Brain microvascular endothelial cell (primary cell): Measurements from ENCODE around the gene UXT.
"Not testable (repeated sequence)": the region's sequence is repeated elsewhere in the genome, so short reads cannot be mapped to it uniquely, and the experiment has no call there.

ENCODE experiments used
- DNase-seq: peaks from one replicate; pipeline ENCODE4 v3.0.0-alpha.2; 2020
- H3K27ac ChIP-seq: fragments of 250-450 bp; sonication (Bioruptor Pico); 2 replicates; pipeline ENCODE4 v1.5.1; 2020; ENCODE audit warnings: mild to moderate bottlenecking, moderate library complexity
- H3K27me3 ChIP-seq: fragments of 250-450 bp; sonication (Bioruptor Pico); replicated peaks from 2 replicates; pipeline ENCODE4 v1.5.1; 2020; ENCODE audit warnings: mild to moderate bottlenecking
- H3K36me3 ChIP-seq: fragments of 250-450 bp; sonication (Bioruptor Pico); replicated peaks from 2 replicates; pipeline ENCODE4 v1.5.1; 2020; ENCODE audit warnings: mild to moderate bottlenecking
- H3K4me3 ChIP-seq: 2 replicates; pipeline ENCODE4 v1.5.1; 2011; ENCODE audit warnings: low read depth, mild to moderate bottlenecking, control low read depth, low read length, moderate library complexity
- in situ Hi-C: cut with HindIII; loops from 2 replicates; pipeline ENCODE4 v1.10.0; 2017; ENCODE audit warnings: low sequenced_read_pairs, low pct_ligation_motif_present
- TF ChIP-seq, protein P1 (sequence below): IDR thresholded peaks from 2 replicates; pipeline ENCODE4 v1.5.1; 2011; ENCODE audit warnings: low read depth, mild to moderate bottlenecking, moderate library complexity, low read length, control low read depth, inconsistent platforms; ENCODE audit errors: missing control alignments

The UXT gene

DNA sequence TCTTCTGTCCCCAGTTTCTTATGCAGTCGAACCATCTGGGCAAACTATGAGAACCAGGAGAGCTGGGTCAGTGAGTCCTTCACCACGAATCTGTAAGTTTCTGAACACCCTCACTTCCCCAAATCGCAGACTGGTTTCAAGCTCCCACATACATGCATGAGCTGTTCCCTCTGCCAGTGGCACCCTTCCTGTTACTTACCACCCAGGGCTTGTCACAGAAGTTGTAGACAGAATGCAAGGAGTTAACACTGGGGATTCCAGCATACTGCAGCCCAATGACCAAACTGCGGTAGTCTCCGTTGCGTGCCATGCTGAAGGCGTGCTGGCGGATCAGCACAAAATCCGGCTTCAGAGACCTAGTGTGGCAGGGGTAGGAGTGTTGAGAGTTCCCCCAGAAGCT is 54.0 kb downstream of the UXT start:
- in situ Hi-C loops, result no loop called here
- no peak overlapping the region for H3K4me3 ChIP-seq
- no peak overlapping the region for H3K27ac ChIP-seq
- TF ChIP-seq, protein P1, sequence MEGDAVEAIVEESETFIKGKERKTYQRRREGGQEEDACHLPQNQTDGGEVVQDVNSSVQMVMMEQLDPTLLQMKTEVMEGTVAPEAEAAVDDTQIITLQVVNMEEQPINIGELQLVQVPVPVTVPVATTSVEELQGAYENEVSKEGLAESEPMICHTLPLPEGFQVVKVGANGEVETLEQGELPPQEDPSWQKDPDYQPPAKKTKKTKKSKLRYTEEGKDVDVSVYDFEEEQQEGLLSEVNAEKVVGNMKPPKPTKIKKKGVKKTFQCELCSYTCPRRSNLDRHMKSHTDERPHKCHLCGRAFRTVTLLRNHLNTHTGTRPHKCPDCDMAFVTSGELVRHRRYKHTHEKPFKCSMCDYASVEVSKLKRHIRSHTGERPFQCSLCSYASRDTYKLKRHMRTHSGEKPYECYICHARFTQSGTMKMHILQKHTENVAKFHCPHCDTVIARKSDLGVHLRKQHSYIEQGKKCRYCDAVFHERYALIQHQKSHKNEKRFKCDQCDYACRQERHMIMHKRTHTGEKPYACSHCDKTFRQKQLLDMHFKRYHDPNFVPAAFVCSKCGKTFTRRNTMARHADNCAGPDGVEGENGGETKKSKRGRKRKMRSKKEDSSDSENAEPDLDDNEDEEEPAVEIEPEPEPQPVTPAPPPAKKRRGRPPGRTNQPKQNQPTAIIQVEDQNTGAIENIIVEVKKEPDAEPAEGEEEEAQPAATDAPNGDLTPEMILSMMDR, result no peak
- no peak for DNase-seq
- no peaks in the 10 kb centered on the region for H3K27me3 ChIP-seq
- H3K36me3 ChIP-seq, result no peaks in the 10 kb centered on the region

DNA sequence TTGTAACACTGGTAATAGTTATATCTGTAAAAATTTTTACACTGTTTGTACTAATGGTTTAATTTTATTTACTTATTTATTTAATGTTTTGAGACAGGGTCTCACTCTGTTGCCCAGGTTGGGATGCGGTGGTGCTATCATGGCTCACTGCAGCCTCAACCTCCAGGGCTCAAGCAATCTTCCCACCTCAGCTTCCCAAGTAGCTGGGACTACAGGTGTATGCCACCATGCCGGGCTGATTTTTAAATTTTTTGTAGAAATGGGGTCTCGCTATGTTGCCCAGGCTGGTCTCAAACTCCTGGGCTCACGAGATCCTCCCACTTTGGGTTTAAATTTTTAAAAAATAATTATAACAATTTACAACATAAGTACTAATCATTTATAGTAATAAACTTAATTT is 55.9 kb downstream of the UXT start:
- in situ Hi-C loops, result not testable (repeated sequence)

More for the DNA sequence above, 55.9 kb downstream of the UXT start:
- H3K4me3 ChIP-seq, H3K27ac ChIP-seq, DNase-seq, H3K36me3 ChIP-seq, H3K27me3 ChIP-seq: not testable (repeated sequence)
